LoVo (cell line): Measurements from ENCODE around the gene ZNF316.
A peak's percentile ranks its signal among the peaks of the same experiment; 100 is the strongest.

Source experiments
- DNase-seq: peaks from one replicate; pipeline ENCODE4 v3.0.0-alpha.2; 2016; ENCODE audit warnings: low spot score

The ZNF316 gene

DNA sequence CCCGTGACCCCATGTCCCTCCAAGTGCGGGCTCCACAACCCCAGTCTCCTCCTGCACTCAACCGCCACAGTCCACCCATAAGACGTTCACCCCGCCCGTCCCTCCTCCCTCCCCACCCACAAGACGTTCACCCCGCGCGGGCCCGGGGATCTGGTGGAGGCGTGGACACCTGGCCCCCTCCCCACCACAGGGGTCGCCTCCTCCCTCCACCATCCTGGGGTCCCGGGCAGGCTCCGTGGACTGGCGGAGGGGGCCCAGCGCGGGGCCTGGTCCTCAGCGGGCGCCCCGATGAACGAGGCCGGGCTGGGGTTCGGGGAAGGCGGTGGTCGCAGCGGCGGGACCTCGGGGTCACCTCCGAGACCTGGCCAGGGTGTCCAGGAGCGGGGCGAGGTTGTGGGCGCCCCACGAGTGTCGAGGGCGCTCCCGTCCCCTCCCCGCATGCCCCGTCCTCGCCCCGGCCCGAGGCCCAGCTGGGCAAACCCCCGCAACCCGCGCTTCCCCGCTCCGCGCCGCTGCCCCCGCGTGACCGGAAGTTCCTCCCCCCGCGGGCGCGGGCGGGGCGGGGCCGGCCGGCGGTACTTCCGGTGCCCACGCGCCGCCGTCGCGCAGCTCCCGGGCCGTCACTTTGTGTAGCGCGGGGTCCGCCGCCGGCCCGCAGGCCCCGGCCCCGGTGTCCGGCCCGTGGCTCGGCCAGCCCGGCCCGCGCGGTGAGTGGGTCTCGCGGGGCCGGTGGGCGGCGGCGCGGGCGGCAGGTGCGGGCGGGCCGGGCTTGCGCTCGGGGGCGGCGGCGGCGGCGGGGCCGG is at the start of gene ZNF316:
Gene ZNF316, plus strand, starts transcription at position 578 of the 803 bp plus-strand sequence. CDS start 5,092 bp downstream, outside the sequence.
- peak; percentile 77 for DNase-seq

DNA sequence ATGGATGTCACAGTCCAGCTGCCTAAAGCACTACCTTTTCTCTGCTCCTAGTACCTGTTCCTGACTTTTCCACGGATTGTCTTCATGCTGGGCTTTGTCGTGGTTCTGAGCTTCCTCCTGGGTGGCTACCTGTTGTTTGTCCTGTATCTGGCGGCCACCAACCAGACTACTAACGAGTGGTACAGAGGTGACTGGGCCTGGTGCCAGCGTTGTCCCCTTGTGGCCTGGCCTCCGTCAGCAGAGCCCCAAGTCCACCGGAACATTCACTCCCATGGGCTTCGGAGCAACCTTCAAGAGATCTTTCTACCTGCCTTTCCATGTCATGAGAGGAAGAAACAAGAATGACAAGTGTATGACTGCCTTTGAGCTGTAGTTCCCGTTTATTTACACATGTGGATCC is 48.6 kb upstream of the ZNF316 start:
- DNase-seq, result no peak

DNA sequence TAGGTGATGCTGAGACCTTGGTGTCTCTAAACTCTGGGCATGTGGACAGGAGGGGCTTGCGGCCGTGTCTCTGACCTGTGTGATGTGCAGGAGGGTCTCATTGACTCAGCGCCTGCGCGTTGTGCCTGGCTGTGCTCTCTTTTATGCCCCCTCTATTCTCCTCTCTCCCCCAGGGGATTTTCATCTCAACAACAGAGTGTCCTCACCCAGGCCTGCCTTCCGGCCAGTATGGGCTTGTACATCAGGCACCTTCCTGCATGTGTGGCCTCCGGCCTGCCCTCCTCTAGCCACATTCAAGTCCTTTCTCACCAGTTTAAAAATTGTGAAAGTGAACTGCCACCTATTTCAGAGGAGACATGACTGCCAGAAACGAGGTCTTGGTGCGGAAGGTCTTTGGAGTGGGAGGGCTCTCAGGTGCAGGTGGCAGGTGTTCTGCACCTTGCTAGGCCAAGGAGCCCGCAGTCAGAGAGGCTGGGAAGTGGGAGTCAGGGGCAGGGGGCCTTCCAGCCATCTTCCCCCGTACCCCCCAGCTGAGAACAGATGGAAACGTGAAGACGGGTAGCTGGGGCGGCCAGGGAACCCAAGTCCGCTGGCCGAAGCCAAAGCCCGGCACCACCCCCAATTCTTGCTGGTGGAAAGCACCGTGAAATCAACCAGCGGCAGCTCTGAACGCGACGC is 47.8 kb upstream of the ZNF316 start:
- no peak for DNase-seq

DNA sequence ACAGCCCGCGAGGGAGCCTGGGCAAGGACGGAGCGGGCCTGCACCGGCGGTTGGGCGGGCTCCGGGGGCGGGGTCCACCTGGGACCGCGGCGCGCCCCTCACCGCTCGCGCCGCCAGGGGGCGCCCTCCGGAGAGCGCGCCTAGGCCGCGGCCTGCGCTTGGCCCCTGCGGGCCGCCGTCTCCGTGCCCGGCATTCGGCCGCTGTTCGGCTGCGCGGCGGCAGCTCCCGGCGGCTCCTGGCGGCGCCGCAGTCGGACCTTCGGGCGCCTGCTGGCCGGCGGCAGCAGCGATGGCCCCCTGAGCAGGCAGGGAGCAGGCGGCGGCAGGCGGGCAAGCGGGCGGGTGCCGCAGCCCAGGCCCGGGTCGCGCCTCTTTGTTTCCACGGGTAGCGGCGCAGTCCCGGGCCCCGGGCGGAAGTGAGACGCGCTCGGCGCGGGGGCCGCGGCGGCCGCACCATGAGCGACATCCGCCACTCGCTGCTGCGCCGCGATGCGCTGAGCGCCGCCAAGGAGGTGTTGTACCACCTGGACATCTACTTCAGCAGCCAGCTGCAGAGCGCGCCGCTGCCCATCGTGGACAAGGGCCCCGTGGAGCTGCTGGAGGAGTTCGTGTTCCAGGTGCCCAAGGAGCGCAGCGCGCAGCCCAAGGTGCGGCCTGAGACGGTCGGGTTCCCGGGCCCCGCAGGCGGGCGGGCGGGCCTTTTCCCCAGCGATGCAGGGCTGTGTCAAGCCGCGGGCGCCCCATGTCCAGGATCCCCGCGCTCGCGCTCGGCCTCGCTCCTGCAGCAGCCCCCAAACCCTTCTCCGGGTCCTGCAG is 47.1 kb upstream of the ZNF316 start, which contains the start of gene INTS15:
Gene INTS15, plus strand, starts transcription at position 193 of the 816 bp plus-strand sequence. Its CDS starts 263 bp downstream, at position 456.
- peak; percentile 94 for DNase-seq

DNA sequence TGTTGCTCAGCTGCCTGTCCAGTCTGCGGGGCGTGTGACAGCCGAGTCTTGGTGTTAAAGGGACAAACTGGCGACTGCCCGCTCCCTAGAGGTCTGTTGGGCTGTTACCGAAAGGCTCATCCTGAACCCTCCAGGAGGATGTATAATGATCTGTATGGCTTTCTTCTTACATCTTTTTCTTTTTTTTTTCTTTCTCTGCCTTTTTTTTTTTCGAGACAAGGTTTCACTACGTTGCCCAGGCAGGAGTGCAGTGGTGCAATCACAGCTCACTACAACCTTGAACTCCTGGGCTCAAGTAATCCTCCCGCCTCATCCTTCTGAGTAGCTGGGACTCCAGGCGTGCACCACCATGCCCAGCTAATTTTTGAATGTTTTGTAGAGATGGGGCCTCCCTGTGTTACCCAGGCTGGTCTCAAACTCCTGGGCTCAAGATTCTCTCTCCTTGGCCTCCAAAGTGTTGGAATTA is 46.4 kb upstream of the ZNF316 start:
- DNase-seq, result no peak

DNA sequence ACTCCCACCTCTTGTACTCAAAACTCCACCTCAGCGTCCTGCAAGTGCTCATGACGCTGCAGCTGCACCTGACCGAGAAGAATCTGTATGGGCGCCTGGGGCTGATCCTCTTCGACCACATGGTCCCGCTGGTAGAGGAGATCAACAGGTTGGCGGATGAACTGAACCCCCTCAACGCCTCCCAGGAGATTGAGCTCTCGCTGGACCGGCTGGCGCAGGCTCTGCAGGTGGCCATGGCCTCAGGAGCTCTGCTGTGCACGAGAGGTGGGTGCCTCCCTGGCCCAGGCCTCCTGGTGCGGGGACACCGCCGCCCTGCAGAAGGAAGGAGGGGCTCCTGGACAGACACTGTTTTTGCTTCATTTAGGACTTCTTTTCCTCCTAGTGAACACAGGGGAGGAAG is 37.0 kb upstream of the ZNF316 start:
- DNase-seq, result no peak

DNA sequence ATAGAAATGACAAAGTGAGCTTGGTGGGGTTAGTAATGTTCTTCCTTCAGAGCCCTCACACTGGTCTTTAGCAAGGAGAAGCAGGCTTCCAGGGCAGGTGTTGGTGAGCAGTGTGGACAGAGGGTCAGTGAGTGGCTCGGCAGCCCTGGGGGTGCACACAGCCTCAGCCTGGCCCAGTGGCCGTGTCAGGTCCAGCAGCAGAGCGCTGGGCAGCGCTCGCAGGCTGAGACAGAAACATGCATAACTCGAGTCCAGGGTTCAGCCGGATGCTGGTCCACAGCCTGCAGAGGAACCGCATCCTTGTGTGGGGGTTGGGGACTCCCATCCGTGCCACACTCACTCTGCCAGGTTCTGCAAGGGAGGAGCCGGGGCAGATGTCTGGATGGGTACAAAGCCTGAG is 32.7 kb upstream of the ZNF316 start:
- DNase-seq, result no peak

DNA sequence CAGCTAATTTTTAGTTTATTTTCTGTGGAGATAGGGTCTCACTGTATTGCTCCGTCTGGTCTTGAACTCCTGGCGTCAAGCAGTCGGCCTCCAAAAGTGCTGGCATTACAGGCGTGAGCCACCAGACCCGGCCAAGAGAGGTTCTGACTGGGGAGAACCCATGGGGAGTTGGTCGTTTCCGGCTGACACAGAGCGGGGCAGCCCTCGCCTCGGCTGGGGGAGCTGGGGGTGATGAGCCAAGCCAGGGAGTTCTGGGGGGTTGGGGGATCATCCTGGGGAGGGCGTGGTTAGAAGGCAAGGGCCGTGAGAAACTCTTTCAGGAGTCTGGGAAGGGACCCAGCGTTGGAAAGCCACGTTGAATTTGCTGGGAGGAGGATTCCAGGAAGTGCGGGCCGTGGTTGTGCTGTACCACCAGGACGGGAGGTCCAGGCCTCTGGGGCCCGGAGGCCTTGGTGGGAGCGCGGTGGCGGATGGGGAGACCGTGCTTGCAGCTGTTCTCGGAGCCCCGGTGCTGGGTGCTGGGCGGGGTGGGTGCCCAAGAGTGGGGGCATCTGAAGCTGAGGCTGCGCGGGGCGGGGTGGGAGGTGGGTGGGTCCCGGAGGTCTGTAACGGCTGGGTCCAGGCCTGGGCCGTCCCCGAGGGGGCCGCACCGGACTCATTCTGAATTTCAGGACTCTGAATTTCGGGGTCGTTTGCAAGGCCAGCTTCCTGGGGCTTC is 30.1 kb upstream of the ZNF316 start:
- no peak for DNase-seq

DNA sequence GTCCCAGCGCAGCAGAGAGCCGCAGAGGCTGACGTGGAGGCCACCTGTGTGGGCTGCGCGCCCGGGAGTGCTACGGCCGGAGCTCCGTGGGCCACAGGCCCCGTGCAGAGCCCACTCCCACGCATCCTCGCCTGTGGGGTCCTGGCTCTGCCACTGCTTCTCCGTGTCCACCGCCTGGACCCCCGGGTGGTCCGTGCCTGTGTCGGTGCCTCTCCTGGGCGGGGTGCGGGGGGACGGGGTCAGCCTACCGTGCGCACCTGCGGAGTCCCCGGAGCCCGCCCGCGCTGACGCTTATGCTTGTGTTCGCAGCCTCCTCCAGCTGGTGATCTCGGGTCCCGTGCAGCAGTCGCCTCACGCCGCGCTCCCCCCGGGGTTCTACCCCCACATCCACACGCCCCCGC is 29.5 kb upstream of the ZNF316 start:
- no peak for DNase-seq

DNA sequence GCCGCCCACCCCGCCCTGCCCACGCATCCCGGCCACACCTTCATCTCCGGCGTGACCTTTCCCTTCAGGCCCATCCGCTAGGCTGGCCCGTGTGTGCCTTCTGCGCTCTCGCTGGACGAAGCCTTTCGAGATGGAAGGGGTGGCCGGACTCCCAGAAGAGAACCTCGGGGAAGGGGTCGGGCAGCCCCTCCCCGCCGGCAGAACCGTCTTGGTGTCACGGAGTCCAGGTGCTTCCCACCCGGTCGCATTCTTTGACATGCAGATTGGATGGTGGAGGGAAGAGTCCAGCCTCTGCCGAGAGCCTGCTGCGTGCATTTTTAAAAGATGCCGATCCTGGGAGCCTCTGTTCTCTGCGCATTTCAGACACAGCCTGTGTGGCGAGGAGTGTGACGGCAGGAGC is 29.0 kb upstream of the ZNF316 start:
- no peak for DNase-seq

DNA sequence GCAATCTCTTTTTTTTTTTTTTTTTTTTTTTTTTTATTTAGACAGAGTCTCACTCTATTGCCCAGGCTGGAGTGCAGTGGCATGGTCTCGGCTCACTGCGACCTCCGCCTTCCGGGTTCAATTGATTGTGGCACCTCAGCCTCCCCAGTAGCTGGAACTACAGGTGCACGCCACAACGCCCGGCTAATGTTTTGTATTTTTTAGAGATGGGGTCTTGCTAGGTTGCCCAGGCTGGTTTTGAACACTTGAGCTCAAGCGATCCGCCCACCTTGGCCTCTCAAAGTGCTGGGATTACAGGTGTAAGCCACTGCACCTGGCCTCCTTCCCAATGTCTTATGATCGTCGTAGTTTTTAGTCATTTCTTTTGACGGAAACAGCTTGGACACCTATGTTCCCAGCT is 28.3 kb upstream of the ZNF316 start:
- DNase-seq, result no peak

DNA sequence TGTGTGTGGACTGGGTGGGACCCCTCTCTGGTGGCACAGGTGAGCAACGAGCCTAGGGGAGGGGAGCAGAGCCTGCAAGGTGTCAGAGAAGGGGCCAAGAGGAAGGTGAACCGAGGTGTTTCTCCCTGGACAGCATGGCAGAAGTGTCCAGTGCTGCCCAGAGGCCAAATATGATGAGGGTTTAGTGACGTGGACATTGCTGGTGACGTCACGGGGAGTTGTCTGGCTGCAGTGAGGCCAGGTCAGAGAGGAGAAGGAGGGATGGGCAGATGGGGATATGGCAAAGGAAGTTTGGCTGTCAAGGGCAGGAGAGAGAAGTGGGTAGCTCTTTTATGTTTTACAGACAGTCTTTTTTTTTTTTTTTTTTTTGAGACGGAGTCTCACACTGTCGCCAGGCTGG is 24.3 kb upstream of the ZNF316 start:
- DNase-seq, result no peak

DNA sequence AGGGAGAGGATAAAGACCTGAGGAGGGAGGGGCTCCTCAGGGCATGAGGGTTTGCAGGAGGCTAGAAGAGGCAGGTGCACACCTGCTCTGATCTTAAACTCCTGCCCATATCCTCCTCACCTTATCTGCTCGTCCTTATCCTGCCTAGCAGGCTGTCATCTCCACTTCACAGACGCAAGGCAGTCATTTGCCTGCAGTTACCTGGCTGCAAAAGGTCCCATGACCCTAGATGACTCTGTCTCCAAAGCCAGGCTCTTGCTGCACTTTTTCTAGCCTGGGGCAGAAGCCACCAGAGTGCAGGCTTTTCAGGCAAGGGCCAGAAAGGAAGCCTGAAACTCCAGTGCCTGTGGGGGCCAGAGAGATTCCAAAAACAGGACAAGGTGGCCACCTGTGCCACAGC is 23.4 kb upstream of the ZNF316 start:
- no peak for DNase-seq

DNA sequence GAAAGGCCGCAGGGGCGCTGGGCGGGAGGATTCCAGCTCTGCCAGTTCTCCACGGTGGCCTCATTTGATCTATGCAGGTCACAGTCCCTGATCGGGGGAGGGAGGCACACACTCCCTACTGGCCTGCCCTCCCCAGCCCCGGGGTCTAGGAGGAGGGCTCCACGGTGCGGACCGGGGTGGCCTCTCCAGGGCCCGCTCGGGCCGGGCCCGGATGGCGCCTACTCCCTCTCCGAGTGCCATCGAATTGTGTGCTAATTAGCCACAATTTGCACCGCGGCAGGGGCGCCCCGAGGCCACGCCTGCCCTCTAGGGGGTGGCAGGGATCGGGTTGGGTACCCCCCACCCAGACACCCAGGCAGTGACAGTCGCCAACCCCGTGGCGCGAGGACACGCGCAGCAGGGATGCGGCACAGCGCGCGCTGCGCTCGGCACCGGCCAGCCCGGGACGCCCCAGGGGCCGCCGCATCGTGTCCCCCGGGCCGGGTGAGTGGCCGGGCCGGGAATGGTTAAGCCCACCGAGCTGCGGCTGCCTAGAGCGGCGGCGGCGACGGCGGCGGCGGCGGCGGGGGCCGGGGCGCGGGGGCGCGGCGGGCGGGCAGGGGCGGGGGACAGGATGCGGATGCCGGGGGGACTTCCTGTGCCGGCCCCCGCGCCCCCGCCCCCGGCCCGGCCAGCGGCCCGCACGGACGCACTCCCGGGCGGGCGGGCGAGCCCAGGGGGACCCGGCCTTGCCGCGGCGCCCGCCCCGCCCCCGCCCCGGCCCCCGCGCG is 22.0 kb upstream of the ZNF316 start, which contains the start of gene ZNF853:
Gene ZNF853, plus strand, starts transcription at position 658 of the 770 bp plus-strand sequence. CDS start 565 bp downstream, outside the sequence.
- no peak for DNase-seq

DNA sequence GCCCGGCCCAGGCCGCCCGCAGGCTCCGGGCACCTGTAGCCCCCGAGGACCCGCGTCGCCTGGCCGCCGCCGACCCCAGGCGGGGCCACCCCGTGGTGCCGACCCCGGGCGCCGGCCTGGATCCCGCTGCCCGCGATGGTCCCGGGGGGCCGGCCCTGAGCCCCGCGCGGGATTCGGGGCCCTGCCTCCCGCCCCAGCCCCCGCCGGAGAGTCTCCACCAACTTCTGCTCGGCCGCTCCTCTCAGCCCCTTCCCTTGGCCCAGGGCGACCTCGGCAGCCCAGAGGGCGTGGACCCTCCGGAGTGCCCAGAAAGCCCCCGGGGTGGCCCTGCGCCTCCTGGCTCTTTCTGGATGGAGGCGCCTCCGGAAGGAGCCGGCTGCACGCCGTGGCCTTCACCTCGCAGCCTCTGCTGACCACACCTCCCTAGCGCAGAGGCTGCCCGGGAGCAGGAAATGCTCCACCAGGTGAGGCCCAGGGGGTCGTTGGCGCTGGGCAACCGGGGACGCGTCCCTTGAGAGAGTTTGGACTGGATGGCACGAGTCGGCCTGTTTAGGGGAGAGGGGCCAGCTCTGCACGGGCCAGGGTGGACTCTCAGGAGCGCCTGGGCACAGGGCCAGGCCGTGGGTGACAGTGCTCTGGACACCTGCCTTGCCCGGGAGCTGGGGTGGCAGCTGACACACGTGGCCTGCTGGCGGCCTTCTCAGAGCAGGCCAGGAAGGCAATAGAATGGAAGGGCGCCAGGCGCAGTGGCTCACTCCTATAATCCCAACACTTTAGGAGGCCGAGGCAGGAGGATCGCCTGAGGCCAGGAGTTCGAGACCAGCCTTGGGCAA is 21.2 kb upstream of the ZNF316 start:
- DNase-seq, result no peak

DNA sequence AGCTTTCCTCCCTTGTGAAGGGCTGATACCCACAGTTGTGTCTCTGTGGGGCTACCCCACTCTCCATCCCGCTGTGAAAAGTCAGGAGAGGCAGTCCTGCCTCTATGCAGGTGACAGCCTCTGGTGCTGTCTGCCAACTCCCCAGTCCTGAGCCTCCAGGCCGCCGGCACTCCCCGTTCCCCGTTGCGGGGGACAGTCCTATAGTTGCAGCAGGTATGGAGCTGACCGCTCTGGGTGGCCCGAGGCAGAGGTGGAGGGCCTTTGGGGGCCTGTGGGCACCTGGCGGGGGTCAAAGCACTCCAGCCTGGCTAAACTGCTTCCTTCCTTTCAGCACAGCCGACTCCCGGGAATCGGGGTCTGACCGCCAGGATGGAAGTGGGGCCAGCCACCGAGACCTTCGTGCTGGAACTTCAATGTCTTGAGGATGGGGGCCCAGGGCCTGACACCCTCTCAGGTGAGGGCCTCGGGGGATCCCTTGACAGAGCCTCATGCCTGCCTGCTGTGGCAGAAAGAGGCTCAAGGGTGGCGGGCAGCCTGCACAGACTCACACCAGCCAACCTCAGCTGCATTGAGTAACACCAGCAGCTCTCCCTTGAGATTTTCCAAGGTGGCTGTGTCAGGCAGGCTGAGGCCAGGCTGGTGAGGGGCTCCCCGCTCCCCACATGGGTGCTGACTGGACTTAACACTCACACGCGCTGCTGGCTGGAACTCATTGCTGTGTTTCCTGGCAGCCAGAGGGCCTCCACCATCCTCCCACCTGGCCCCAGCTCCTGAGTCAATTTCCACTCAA is 20.1 kb upstream of the ZNF316 start:
- no peak for DNase-seq

DNA sequence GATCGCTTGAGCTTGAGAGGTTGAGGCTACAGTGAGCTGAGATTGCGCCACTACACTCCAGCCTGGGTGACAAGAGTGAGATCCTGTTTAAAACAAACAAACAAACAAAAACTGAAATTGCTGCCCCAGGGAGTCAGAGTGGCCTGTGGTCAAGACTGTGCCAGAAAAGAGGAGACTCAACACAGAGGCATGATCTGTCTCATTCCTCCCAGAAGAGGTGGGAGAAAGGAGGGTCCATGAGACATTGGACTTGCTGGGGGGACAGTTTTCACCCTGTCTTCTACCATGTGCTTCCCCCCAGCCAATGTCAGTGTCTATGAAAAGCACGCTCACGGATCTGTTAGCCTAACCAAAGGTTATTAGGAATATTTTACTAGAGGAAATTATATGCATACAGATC is 18.5 kb upstream of the ZNF316 start:
- DNase-seq, result no peak

DNA sequence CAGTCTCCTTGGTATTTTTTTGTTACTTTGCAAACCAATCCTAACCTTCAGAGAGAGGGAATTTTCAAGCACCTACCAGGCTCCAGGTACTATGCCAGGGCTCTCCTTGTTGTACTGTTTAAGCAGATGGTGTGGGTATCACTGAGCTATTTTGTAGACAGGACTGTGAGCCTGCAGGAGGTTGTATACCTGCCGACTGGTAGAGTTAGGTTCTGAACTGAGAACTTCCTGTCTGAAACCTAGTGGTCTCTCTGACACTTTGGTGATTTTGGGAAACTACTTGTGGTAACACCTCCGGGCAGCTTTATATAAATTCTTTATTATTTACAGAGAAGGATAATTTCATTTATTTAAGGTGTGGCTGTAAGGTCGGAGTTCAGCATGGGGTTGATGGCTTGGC is 17.2 kb upstream of the ZNF316 start:
- DNase-seq, result no peak
